ENCODE results near the gene DYRK2.

Gene DYRK2

GRCh38 chr12:67701121-67701520 lies 52.6 kb downstream of the DYRK2 start:
- DNase-seq (ENCODE audit: low read depth in 2 of 2) = no peak

DNA sequence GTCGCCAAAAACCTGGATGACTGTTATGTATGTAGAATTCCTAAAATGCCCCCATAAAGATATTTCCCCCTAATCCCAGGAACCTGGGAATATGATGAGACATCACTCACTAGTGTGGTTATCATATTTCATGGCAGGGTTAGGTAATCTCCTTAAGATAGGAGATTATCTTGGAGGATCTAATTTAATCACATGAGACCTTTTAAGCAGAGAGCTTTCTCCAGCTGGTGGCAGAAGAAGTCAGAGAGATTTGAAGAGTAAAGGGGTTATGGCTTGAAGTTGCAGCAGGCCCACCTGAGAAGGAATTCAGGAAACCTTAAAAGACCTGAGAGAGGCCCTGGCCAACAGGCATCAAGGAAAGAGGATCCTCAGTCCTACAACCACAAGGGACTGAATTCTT lies 53.6 kb downstream of the DYRK2 start:
- DNase-seq (ENCODE audit: low read depth in 2 of 2) = no peak

DNA sequence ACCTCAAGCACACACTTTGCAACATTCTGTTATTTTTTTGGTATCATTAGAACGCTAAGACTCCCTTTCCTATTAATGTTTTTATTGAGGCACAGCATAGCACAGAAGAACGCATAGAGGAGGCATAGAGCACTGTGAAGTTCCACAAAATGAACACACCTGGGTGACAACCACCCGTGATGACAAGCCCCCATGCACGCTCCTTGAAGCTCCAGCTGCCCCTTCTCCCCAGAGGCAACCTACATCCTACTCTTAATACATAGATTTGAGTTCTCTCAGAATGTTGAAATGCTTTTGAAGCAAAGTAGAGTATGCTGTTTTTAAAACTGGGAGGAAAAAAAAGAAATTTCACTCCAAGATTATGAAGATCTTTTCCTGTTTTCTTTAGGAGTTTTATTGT lies 55.5 kb downstream of the DYRK2 start:
- DNase-seq (ENCODE audit: low read depth in 2 of 2) = no peak

GRCh38 chr12:67705394-67706370 lies 57.1 kb downstream of the DYRK2 start:
- no peak for DNase-seq (ENCODE audit: low read depth in 2 of 2)

DNA sequence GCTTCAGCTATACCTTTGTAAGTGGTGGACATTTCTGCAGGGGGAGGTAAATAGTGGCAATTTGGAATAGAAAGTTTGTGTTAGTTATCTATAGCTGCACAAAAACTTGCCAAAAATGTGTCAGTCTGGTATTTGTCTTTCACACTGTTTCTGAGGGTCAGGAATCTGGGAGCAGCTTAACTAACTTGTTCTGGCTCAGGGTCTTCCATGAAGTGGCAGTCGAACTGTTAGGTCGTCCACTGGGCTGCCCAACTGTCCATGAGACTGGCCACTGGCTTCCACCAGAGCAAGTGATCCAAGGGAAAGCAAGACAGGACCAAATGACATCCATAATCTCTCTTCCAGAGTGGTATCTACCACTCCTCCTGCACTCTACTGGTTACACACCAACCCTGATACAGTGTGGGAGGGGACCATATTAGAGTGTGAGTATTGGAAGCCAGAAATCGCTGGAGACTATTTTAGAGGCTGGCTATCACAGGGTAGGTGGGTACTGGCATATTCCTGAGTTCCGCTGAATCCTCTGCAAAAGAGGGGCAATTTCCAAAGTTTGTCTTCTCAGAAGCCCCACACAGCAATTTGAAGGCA lies 60.9 kb downstream of the DYRK2 start:
- DNase-seq (ENCODE audit: low read depth in 2 of 2) = no peak

GRCh38 chr12:67710582-67710981 lies 62.0 kb downstream of the DYRK2 start:
- no peak for DNase-seq (ENCODE audit: low read depth in 2 of 2)

GRCh38 chr12:67712011-67712410 lies 63.5 kb downstream of the DYRK2 start:
- DNase-seq (ENCODE audit: low read depth in 2 of 2) = no peak

DNA sequence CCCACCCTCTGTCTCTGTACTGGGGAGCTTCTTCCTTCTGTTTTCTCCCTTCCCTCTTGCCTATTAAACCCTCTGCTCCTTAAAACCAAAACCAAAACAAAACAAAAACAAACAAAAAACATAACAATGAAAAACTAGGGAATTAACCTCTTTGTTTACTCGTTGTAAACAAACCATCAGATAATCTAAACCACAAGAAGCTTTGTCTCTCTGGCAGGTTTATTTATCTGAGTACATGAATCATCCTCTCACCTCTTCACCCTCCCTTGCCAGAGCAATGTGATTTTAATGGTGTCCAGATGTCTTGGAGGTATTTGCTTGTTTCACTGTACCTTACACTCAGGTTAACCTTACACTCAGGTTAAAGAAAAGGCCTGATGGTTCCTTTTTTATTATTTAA lies 66.1 kb downstream of the DYRK2 start:
- DNase-seq (ENCODE audit: low read depth in 2 of 2) = no peak

All from stimulated activated CD4-positive, alpha-beta T cell treated with anti-CD3 and anti-CD28 coated beads, Interleukin-1b, Interleukin-23, amount 100 ng/mL, for 4 hours (primary cell).